Peyer's patch (tissue), 4 donors: ENCODE measurements around the gene CNOT6L.
"Not testable (repeated sequence)": the region's sequence is repeated elsewhere in the genome, so short reads cannot be mapped to it uniquely, and the experiment has no call there.

Source experiments
- CTCF ChIP-seq, 6 experiments: fragments of 450-650 bp in 4 of 6; fragments of 200-600 bp in 2 of 6; sonication (generic) in 1 of 6; IDR thresholded peaks; one replicate each; pipeline ENCODE4 v1.5.1; 2017 to 2019; ENCODE audit warnings: antibody characterized with exemption in 6 of 6, mild to moderate bottlenecking in 3 of 6, moderate library complexity in 1 of 6
- POLR2A ChIP-seq, 2 donors: fragments of 450-650 bp; IDR thresholded peaks; one replicate each; pipeline ENCODE4 v1.5.1; 2017; ENCODE audit warnings: antibody characterized with exemption in 2 of 2, mild to moderate bottlenecking in 2 of 2, moderate library complexity in 2 of 2

- TF ChIP-seq CTCF, POLR2A (IDR thresholded peaks at IDR 0.05): not testable (repeated sequence)
Observed at GRCh38 chr4:77780762-77781161, 38.4 kb downstream of the CNOT6L start.
